ENCODE measurements around the gene PRPF40A.

- TF ChIP-seq POLR2A (IDR thresholded peaks at IDR 0.05): no peak
- TF ChIP-seq CTCF (IDR thresholded peaks at IDR 0.05): no peak
Observed at GRCh38 chr2:152618193-152618564, 99.1 kb downstream of the PRPF40A start.
